Gastrocnemius medialis (tissue), 4 donors: Measurements from ENCODE around the gene FYN.

ENCODE experiments used
- POLR2A ChIP-seq, 2 donors: fragments of 450-650 bp; IDR thresholded peaks; one replicate each; pipeline ENCODE4 v1.6.1; 2017; ENCODE audit warnings: antibody characterized with exemption in 2 of 2, mild to moderate bottlenecking in 2 of 2, moderate library complexity in 2 of 2
- TF ChIP-seq, protein P1 (sequence below), 5 experiments: fragments of 450-650 bp in 3 of 5; fragments of 200-600 bp in 2 of 5; sonication (generic) in 2 of 5; IDR thresholded peaks in 4 of 5; conservative IDR thresholded peaks in 1 of 5; 1 replicate in 4 of 5; 2 replicates in 1 of 5; pipeline ENCODE4 v1.5.1; 2016 to 2019; ENCODE audit warnings: antibody characterized with exemption in 5 of 5, mild to moderate bottlenecking in 3 of 5, moderate library complexity in 3 of 5

DNA sequence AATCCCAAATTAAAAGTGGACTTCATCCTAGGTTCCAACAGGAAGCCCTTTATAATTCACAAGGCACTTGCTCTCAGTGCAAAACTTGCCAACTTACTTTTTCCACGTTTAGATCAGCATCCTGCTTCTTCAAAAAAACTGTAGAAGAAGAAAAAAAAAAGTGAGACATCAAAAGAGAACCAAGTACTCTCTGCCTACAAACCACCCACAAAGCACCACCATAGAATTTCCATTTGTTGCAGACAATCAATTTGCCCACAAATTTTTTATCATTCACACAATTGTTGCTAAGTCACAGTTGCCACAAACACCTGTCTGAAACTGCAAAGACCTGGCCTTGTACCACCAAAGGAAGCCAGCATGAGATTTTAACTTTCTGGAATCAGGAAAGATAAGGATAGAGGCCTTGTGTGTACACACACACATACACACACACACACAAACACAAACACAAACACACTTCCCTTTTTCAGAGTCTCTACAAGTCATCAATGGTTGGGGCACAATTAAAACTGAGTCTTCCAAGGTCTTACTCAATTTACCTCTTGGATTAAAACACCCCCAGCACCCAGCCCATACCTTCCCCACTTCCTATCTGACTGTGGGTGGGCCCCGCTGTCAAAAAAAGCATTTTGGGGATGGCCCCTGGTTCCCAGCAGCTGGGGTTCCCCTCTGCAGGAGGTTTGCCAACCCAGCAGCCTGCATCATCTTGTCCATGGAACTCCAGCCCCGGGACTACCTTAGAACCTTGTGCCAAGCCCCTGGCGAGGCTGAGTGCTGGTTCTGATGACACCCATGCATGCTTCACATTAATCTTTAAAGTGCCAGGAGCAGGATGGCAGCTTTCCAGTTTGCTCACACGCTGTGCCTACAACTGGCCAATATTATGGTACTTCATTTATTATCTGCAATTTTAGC lies 26.5 kb downstream of the FYN start:
- TF ChIP-seq, protein P1, sequence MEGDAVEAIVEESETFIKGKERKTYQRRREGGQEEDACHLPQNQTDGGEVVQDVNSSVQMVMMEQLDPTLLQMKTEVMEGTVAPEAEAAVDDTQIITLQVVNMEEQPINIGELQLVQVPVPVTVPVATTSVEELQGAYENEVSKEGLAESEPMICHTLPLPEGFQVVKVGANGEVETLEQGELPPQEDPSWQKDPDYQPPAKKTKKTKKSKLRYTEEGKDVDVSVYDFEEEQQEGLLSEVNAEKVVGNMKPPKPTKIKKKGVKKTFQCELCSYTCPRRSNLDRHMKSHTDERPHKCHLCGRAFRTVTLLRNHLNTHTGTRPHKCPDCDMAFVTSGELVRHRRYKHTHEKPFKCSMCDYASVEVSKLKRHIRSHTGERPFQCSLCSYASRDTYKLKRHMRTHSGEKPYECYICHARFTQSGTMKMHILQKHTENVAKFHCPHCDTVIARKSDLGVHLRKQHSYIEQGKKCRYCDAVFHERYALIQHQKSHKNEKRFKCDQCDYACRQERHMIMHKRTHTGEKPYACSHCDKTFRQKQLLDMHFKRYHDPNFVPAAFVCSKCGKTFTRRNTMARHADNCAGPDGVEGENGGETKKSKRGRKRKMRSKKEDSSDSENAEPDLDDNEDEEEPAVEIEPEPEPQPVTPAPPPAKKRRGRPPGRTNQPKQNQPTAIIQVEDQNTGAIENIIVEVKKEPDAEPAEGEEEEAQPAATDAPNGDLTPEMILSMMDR (IDR thresholded peaks at IDR 0.05 in 4 of 5, conservative IDR thresholded peaks at IDR 0.05 in 1 of 5) = no peak
- no peak for TF ChIP-seq POLR2A (IDR thresholded peaks at IDR 0.05)
